ENCODE measurements around the gene PCBP3. TPM values are rescaled to one million over a fixed set of nuclear protein-coding genes. Genes with fewer than 3 reads are reported as not detected.

Gene PCBP3
- total and polyA plus RNA-seq, 2 of the 8 experiments (the other 6 are each of a cell fraction or from before 2014, with no cell fraction given), result 3.5 to 6.3 TPM

- TF ChIP-seq CHD7 (IDR thresholded peaks at IDR 0.05; ENCODE audit: insufficient replicate concordance, low read length), result no peak
- no peak for TF ChIP-seq GABPA (IDR thresholded peaks at IDR 0.05; ENCODE audit: borderline replicate concordance, insufficient read depth, low read length)
- no peak for TF ChIP-seq MAFK (IDR thresholded peaks at IDR 0.05; ENCODE audit: low read depth, low read length)
- no peak for TF ChIP-seq SP4 (IDR thresholded peaks at IDR 0.05; ENCODE audit: low read length)
- TF ChIP-seq SRF (IDR thresholded peaks at IDR 0.05; ENCODE audit: low read depth, low read length), result no peak
- no peak for TF ChIP-seq JUND (IDR thresholded peaks at IDR 0.05; ENCODE audit: low read length)
- no peak for TF ChIP-seq SP1 (IDR thresholded peaks at IDR 0.05; ENCODE audit: low read depth, low read length)
Measured at GRCh38 chr21:45868086-45868485, 224.6 kb downstream of the PCBP3 start (continued).
